HepG2 (cell line): ENCODE measurements around the gene SCN9A. TPM values are rescaled to one million over a fixed set of nuclear protein-coding genes. Genes with fewer than 3 reads are reported as not detected.

Source experiments
- ATF6 ChIP-seq: sonication (generic); formaldehyde crosslinking; conservative IDR thresholded peaks from 2 replicates; pipeline ENCODE4 v1.4.0; 2020; ENCODE audit warnings: missing genetic modification reagents
- ETV5 ChIP-seq: IDR thresholded peaks from 2 replicates; pipeline ENCODE4 v1.6.1; 2018; ENCODE audit warnings: missing biosample characterization, missing genetic modification reagents, inconsistent platforms, borderline replicate concordance
- GABPB1 ChIP-seq: IDR thresholded peaks from 2 replicates; pipeline ENCODE4 v1.6.1; 2016; ENCODE audit warnings: mild to moderate bottlenecking, missing genetic modification reagents, moderate library complexity, missing compliant biosample characterization
- LCORL ChIP-seq, 2 experiments: fragments of 450-650 bp in 1 of 2; sonication (generic) in 1 of 2; formaldehyde crosslinking in 1 of 2; IDR thresholded peaks; 2 replicates each; pipeline versions ENCODE4 v1.5.0 to v1.6.1; 2017 to 2020; ENCODE audit warnings: antibody characterized with exemption in 1 of 2, missing genetic modification reagents in 1 of 2
- MBNL3 ChIP-seq: fragments of 250-450 bp; sonication (Bioruptor Pico); conservative IDR thresholded peaks from 2 replicates; pipeline ENCODE4 v1.8.0; 2022; ENCODE audit warnings: mild to moderate bottlenecking, inconsistent platforms
- NCOA5 ChIP-seq: sonication (generic); formaldehyde crosslinking; IDR thresholded peaks from 2 replicates; pipeline ENCODE4 v1.4.0; 2020; ENCODE audit warnings: missing genetic modification reagents
- STAG1 ChIP-seq: sonication (generic); formaldehyde crosslinking; IDR thresholded peaks from 2 replicates; pipeline ENCODE4 v1.4.0; 2020; ENCODE audit warnings: missing genetic modification reagents
- U2AF2 ChIP-seq: fragments of 200-400 bp; formaldehyde crosslinking; IDR thresholded peaks from 2 replicates; pipeline ENCODE4 v1.6.1; 2017; ENCODE audit warnings: low read depth, mild to moderate bottlenecking, low read length
- ZNF274 ChIP-seq: sonication (generic); formaldehyde crosslinking; IDR thresholded peaks from 2 replicates; pipeline ENCODE4 v1.5.1; 2020; ENCODE audit warnings: mild to moderate bottlenecking, missing genetic modification reagents
- ZNF557 ChIP-seq: sonication (generic); formaldehyde crosslinking; IDR thresholded peaks from 2 replicates; pipeline ENCODE4 v1.4.0; 2020; ENCODE audit warnings: missing genetic modification reagents
- ZSCAN30 ChIP-seq: sonication (generic); formaldehyde crosslinking; IDR thresholded peaks from 2 replicates; pipeline ENCODE4 v1.5.0; 2020; ENCODE audit warnings: mild to moderate bottlenecking, missing genetic modification reagents
- polyA plus RNA-seq, 8 experiments: library from polyadenylated mRNA; depleted of rRNA in 3 of 8; stranded (reverse) in 7 of 8; unstranded in 1 of 8; fragments of >200 nt; fragmentation: Illumina TruSeq in 4 of 8; extraction: Trizol in 4 of 8; gene quantifications; 2 replicates each; pipeline versions ENCODE4 v1.2.1 to v1.2.3, GENCODE V29; 2011 to 2016; ENCODE audit warnings: low read depth in 4 of 8, missing spikeins in 1 of 8, mixed read lengths in 1 of 8; ENCODE audit not compliant: insufficient read depth in 1 of 8
- total RNA-seq, 5 experiments: library from RNA; depleted of rRNA; stranded (reverse); fragments of >200 nt; fragmentation: Illumina TruSeq; extraction: Trizol; gene quantifications; 2 replicates each; pipeline ENCODE4 v1.2.3, GENCODE V29; 2016; ENCODE audit warnings: low read depth in 1 of 5
- TF ChIP-seq, protein P1 (sequence below): sonication (generic); formaldehyde crosslinking; IDR thresholded peaks from 2 replicates; pipeline ENCODE4 v1.5.0; 2020; ENCODE audit warnings: mild to moderate bottlenecking, missing genetic modification reagents, borderline replicate concordance
- TF ChIP-seq, protein P2 (sequence below): sonication (generic); formaldehyde crosslinking; IDR thresholded peaks from 2 replicates; pipeline ENCODE4 v1.8.0; 2022; ENCODE audit warnings: mild to moderate bottlenecking, missing genetic modification reagents, moderate library complexity
- TF ChIP-seq, protein P3 (sequence below): sonication (generic); formaldehyde crosslinking; IDR thresholded peaks from 2 replicates; pipeline ENCODE4 v1.8.0; 2022; ENCODE audit warnings: mild to moderate bottlenecking, missing genetic modification reagents
- TF ChIP-seq, protein P4 (sequence below): IDR thresholded peaks from 2 replicates; pipeline ENCODE4 v1.6.1; 2016; ENCODE audit warnings: low read depth, control low read depth
- TF ChIP-seq, protein P5 (sequence below): IDR thresholded peaks from 2 replicates; pipeline ENCODE4 v1.6.1; 2016; ENCODE audit warnings: mild to moderate bottlenecking, missing biosample characterization, missing genetic modification reagents

Gene SCN9A
- total and polyA plus RNA-seq, 2 of the 13 experiments (the other 11 are each of a cell fraction or from before 2014, with no cell fraction given), result 15.3 to 24.3 TPM

GRCh38 chr2:166329465-166329864 is 46.3 kb downstream of the SCN9A start (continued):
- TF ChIP-seq ZNF274 (CRISPR knock-in tag), result no peak
- TF ChIP-seq, protein P1, sequence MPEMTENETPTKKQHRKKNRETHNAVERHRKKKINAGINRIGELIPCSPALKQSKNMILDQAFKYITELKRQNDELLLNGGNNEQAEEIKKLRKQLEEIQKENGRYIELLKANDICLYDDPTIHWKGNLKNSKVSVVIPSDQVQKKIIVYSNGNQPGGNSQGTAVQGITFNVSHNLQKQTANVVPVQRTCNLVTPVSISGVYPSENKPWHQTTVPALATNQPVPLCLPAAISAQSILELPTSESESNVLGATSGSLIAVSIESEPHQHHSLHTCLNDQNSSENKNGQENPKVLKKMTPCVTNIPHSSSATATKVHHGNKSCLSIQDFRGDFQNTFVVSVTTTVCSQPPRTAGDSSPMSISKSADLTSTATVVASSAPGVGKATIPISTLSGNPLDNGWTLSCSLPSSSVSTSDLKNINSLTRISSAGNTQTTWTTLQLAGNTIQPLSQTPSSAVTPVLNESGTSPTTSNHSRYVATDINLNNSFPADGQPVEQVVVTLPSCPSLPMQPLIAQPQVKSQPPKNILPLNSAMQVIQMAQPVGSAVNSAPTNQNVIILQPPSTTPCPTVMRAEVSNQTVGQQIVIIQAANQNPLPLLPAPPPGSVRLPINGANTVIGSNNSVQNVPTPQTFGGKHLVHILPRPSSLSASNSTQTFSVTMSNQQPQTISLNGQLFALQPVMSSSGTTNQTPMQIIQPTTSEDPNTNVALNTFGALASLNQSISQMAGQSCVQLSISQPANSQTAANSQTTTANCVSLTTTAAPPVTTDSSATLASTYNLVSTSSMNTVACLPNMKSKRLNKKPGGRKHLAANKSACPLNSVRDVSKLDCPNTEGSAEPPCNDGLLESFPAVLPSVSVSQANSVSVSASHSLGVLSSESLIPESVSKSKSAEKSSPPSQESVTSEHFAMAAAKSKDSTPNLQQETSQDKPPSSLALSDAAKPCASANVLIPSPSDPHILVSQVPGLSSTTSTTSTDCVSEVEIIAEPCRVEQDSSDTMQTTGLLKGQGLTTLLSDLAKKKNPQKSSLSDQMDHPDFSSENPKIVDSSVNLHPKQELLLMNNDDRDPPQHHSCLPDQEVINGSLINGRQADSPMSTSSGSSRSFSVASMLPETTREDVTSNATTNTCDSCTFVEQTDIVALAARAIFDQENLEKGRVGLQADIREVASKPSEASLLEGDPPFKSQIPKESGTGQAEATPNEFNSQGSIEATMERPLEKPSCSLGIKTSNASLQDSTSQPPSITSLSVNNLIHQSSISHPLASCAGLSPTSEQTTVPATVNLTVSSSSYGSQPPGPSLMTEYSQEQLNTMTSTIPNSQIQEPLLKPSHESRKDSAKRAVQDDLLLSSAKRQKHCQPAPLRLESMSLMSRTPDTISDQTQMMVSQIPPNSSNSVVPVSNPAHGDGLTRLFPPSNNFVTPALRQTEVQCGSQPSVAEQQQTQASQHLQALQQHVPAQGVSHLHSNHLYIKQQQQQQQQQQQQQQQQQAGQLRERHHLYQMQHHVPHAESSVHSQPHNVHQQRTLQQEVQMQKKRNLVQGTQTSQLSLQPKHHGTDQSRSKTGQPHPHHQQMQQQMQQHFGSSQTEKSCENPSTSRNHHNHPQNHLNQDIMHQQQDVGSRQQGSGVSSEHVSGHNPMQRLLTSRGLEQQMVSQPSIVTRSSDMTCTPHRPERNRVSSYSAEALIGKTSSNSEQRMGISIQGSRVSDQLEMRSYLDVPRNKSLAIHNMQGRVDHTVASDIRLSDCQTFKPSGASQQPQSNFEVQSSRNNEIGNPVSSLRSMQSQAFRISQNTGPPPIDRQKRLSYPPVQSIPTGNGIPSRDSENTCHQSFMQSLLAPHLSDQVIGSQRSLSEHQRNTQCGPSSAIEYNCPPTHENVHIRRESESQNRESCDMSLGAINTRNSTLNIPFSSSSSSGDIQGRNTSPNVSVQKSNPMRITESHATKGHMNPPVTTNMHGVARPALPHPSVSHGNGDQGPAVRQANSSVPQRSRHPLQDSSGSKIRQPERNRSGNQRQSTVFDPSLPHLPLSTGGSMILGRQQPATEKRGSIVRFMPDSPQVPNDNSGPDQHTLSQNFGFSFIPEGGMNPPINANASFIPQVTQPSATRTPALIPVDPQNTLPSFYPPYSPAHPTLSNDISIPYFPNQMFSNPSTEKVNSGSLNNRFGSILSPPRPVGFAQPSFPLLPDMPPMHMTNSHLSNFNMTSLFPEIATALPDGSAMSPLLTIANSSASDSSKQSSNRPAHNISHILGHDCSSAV (CRISPR knock-in tag), result no peak
- TF ChIP-seq, protein P2, sequence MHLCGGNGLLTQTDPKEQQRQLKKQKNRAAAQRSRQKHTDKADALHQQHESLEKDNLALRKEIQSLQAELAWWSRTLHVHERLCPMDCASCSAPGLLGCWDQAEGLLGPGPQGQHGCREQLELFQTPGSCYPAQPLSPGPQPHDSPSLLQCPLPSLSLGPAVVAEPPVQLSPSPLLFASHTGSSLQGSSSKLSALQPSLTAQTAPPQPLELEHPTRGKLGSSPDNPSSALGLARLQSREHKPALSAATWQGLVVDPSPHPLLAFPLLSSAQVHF, result no peak
- TF ChIP-seq, protein P3, sequence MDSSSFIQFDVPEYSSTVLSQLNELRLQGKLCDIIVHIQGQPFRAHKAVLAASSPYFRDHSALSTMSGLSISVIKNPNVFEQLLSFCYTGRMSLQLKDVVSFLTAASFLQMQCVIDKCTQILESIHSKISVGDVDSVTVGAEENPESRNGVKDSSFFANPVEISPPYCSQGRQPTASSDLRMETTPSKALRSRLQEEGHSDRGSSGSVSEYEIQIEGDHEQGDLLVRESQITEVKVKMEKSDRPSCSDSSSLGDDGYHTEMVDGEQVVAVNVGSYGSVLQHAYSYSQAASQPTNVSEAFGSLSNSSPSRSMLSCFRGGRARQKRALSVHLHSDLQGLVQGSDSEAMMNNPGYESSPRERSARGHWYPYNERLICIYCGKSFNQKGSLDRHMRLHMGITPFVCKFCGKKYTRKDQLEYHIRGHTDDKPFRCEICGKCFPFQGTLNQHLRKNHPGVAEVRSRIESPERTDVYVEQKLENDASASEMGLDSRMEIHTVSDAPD, result no peak
- TF ChIP-seq NCOA5 (CRISPR knock-in tag), result no peak
- no peak for TF ChIP-seq U2AF2
- no peak for TF ChIP-seq LCORL (IDR thresholded peaks at IDR 0.05)
- TF ChIP-seq LCORL (CRISPR knock-in tag; IDR thresholded peaks at IDR 0.05), result peak; percentile 87
- no peak for TF ChIP-seq ATF6
- no peak for TF ChIP-seq ZSCAN30 (CRISPR knock-in tag)
- TF ChIP-seq, protein P4, sequence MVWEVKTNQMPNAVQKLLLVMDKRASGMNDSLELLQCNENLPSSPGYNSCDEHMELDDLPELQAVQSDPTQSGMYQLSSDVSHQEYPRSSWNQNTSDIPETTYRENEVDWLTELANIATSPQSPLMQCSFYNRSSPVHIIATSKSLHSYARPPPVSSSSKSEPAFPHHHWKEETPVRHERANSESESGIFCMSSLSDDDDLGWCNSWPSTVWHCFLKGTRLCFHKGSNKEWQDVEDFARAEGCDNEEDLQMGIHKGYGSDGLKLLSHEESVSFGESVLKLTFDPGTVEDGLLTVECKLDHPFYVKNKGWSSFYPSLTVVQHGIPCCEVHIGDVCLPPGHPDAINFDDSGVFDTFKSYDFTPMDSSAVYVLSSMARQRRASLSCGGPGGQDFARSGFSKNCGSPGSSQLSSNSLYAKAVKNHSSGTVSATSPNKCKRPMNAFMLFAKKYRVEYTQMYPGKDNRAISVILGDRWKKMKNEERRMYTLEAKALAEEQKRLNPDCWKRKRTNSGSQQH (CRISPR knock-in tag), result no peak
- no peak for TF ChIP-seq ZNF557 (CRISPR knock-in tag)
- no peak for TF ChIP-seq STAG1 (CRISPR knock-in tag)
- peak; percentile 26; the same call in 1 of the 2 replicates for TF ChIP-seq GABPB1
- TF ChIP-seq, protein P5, sequence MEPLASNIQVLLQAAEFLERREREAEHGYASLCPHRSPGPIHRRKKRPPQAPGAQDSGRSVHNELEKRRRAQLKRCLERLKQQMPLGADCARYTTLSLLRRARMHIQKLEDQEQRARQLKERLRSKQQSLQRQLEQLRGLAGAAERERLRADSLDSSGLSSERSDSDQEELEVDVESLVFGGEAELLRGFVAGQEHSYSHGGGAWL, result no peak
- TF ChIP-seq ETV5 (CRISPR knock-in tag), result no peak; the same call in 1 of the 2 replicates
- no peak for TF ChIP-seq MBNL3 (CRISPR knock-in tag)
